D341Med (cell line): ENCODE results near the gene BBC3.

ENCODE experiments used
- DNase-seq: peaks from one replicate; pipeline ENCODE4 v3.0.0; 2012; ENCODE audit warnings: low spot score

The BBC3 gene

DNA sequence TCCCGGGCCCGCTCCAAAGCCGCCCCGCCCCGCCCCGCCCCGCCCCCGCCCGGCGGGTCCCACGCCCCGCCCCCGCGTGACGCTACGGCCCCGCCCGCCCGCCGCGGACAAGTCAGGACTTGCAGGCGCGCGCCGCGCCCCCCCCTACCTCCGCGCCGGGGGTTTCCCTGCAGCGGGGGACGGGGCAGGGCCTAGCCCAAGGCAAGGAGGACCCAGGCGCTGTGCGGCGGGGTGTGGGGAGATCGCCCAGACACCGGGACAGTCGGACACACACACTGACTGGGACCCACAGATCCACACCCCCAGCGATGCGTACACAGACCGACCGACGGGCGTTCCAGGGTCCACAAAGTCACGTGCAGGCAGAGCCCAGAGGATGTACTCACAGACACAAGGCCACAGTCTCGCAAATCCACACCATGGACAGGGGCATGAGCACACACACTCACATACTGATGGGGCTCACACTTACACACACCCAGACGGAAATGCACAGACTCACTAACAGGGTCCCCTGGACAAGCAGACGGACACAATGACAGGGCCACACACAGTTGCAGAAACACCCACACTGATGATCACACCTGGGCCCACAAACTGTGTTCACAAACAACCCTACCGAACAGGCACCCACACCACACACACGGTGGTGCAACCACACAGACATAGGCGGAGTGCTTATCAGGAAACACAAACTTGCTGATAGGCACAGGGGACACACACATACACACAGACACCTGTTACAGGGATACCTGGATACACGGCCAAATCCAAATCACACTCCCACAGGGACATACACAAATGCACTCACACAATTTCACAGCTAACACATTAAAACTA lies 436 bp upstream of the BBC3 start:
- DNase-seq: peak; percentile 96

DNA sequence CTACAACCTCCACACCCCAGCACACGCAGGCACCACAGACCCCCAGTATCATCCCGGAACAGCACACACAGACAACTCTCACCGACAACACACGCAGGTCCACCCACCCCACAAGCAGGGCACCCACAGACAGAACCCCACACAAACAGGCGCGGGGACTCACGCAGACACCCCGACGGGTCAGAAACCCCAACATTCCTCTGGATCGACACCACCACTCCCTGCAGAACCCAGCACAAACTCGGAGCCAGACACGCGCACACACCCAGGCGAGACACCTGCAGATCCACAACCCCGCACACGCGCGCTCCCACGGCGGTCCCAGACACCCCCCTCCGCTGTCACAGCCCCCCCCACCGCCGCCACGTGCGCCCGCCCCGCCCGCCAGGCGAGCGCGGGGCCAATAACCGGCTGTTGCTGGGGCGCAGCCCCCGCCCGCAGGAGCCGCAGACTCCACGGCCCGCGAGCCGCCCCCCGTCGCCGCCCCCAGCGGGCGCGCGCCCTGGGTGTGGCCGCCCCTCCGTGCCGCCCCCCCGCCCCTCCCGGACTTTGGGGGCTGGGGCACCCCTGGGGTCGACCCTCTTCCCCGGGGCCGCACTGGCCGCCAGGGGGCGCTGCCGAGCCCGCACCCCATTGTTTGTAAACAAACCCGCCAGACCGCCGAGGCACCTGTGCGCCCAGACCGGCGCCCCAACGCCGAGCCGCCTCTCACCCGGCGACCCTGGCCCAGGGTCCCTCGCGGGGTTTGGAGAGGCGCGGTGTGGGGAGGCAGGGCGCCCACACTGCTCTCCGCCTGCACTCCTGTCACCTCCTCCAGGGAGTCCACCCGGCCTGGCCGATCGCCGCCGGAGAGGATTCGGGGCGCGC lies 712 bp downstream of the BBC3 start:
- peak; percentile 84 for DNase-seq

- no peak for DNase-seq
Measured at GRCh38 chr19:47229676-47230053, 1.3 kb downstream of the BBC3 start.

- DNase-seq: no peak
Measured at GRCh38 chr19:47228937-47229675, 1.9 kb downstream of the BBC3 start.

GRCh38 chr19:47228168-47228936 lies 2.6 kb downstream of the BBC3 start:
- no peak for DNase-seq

DNA sequence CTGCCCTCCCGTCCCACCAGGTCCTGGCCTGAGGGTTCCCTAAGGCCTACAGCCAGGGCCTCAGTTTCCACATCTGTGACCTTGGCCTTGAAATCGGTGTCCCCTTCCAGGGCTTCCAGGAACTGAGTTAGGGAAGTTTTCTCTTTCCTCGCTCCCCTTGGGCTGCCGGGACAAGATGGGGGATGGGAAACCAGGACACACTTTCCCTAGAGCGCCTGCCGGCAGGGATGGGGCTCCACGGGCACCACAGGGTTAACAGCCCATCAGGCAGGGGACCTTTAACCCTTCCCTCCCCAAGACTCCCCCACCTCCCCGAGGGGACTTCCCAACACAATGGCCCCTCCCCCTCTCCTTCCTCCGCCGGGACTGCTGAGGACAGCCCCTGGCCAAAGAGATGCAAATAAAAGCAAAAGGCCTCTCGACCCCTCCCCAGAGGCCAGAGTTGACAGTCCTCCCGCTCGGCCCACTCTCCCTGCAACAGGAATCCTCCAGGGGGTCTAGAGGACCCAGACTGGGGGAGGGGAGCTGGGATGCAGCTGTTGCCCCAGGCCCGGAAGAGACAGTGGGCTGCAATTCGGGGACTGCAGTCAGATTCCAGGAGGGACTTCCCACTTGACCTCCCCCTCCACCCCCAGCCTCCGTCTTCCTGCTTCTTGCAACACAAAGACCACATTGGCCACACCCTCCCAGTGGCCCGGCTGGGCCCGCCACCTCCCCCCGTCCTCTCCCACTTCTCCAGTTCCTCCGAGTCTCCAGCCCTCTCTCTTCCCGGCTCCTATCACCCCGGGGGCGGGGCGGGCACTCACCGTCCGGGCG lies 3.4 kb downstream of the BBC3 start:
- DNase-seq: peak; percentile 61

DNA sequence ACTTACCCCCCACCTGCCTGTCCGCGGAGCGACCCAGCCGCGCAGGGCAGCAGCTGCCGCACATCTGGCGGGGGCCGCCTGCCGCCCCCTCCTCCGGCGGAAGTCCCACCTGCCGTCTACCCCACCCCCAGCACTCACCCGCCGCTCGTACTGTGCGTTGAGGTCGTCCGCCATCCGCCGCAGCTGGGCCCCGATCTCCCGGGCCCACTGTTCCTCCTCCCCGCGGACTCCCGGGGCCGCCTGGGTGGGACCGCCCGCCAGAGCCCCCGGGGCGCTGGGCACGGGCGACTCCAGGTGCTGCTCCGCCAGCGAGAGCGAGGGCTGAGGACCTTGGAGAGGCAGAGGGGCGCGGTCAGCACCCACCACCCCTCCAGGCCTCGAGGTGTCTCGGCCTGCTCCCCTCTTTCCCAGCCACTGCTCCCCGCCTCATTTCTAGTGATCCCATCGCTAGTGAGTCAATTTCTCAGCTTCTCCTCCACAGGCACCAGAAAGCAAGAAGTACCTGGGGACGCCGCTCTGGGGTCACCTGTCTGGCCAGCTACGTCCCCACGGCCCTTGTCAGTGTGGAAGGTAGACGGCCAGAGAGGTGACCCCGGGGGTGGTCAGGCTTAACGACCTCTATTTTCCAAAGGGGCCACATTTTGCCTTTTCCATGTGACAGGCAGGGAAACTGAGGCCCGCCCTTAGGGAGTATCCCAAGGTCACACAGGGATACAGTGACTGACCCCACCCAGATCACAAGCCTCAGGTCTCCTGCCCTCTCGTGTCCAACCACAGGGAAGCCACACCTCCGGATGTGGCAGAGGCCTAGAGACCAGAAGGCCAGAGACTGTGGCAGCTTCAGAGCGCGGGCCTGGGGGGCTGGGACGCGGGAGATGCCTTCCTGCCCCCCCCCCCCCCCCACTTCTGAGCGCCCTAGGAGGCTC lies 4.3 kb downstream of the BBC3 start:
- no peak for DNase-seq

DNA sequence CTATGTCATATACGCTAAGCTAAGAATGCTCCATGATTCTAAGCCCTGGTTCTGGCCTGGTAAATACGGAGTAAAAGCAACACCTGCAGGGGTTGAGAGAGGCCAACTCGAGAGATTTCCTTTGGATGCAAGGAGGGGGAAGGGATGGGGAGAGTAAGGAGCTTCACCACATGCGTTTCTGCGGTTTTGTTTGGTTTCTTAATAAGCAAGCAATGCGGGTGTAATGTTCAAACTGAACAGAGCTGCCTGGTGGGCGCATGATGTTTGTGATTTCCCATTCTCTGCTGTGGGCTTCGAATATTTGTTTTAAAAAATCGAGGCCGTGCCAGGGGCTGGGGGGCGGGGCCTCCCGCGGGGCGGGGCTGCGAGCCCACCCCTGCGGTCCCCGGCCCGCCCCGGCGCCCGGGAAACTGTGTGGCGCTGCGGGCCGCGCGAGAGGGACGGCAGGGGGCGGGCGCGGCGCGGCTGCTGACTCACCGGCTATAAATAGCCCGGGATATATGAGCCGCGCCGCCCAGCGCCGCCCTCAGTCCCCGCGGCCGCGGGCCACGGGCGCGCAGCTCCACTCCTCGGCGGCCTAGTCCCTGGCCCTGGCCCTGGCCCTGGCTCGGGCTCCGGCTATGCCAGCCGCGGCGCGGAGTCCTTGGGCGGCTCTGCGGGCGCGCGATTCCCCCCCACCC lies 5.1 kb downstream of the BBC3 start:
- peak; percentile 100 for DNase-seq

DNA sequence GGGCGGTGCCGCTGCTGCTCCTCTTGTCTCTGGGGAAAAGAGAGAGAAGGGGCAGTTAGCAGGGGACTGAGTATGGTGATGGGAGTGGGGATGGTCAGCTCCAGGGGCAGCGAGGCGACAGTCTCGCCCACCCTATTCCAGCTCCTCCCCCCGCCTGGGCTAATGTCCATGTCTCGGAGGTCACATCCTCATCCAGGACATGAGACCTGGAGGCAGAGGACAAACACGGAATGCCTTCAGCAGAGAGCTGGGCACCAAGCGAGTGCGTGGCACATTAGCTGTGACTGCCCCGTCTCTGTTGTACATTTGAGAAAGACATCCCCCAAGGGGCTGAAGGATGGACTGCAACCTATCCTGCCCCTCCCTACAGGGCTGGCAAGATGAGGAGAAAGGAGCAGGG lies 9.1 kb downstream of the BBC3 start:
- no peak for DNase-seq

DNA sequence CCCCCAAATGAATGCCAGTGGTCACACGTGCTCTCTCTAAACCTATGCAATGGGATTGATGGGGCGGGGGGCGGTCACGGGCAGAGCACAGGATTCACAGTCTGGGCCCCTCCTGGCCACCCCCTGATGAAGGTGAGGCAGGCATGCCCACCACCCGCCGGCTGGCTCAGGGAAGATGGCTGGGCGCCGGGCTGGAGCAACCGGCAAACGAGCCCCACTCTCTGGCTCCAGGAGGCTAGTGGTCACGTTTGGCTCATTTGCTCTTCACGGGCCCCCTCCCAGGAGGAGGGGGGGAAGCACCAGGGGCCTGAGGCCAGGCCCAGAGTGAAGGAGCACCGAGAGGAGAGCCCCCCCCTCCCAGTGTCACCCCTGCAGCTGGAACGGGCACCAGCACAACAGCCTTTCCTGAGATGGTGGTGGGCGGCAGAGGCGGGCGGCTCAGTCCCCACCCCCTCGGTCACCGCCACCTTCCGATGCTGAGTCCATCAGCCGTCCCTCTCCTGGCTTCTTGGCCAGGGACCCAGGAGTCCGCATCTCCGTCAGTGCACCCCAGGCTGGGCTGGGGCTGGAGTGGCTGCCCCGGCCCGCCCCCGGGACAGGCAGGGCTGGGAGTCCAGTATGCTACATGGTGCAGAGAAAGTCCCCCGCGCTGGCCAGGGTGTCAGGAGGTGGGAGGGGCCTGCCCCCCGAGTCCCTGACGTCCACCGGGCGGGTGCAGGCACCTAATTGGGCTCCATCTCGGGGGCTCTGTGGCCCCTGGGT lies 9.7 kb downstream of the BBC3 start:
- no peak for DNase-seq

- DNase-seq: no peak
Measured at GRCh38 chr19:47215581-47215980, 15.4 kb downstream of the BBC3 start.

- peak; percentile 78 for DNase-seq
Measured at GRCh38 chr19:47210689-47211316, 20.2 kb downstream of the BBC3 start.

DNA sequence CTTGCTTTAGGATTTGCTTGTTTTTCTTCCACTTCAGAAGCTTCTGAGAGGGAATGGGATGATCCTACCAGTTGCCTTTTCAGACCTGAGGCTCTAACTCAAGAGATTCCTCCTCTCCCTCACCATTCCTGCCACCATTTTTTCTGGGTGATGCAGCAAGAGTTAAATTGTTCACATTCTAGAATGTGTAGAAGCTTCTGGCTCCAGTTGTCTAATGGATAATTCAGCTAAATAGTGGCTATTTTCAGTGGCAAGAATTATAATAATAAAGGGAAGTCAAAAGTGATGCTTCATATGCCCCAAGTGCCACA lies 20.9 kb downstream of the BBC3 start:
- no peak for DNase-seq

GRCh38 chr19:47209319-47210179 lies 21.4 kb downstream of the BBC3 start:
- no peak for DNase-seq

GRCh38 chr19:47203254-47203653 lies 27.7 kb downstream of the BBC3 start:
- no peak for DNase-seq

GRCh38 chr19:47200530-47200929 lies 30.5 kb downstream of the BBC3 start:
- no peak for DNase-seq

GRCh38 chr19:47197141-47197540 lies 33.9 kb downstream of the BBC3 start:
- no peak for DNase-seq
